ENCODE data around the gene DECR2.
A peak's percentile ranks its signal among the peaks of the same experiment; 100 is the strongest.

Gene DECR2

DNA sequence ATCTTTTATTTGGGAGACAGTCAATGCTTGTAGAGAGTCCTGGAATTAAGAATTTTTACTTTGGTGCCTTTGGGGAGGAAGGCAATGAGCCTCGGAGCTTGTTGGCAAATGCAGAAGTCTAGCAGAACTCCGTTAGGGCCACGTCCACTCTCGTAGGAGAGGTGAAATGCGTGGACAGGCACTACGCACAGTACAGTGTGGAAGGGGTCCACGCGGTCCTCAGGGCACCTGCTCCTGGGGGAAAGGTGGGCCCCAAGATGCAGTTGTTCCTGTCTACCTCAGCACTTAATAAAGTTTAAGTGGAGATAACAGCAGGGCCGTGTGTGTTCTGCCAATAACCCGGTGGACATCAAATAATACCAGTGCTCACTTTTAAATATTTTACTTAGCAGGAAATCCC is 25.6 kb downstream of the DECR2 start:
- TF ChIP-seq, protein P1, sequence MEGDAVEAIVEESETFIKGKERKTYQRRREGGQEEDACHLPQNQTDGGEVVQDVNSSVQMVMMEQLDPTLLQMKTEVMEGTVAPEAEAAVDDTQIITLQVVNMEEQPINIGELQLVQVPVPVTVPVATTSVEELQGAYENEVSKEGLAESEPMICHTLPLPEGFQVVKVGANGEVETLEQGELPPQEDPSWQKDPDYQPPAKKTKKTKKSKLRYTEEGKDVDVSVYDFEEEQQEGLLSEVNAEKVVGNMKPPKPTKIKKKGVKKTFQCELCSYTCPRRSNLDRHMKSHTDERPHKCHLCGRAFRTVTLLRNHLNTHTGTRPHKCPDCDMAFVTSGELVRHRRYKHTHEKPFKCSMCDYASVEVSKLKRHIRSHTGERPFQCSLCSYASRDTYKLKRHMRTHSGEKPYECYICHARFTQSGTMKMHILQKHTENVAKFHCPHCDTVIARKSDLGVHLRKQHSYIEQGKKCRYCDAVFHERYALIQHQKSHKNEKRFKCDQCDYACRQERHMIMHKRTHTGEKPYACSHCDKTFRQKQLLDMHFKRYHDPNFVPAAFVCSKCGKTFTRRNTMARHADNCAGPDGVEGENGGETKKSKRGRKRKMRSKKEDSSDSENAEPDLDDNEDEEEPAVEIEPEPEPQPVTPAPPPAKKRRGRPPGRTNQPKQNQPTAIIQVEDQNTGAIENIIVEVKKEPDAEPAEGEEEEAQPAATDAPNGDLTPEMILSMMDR (IDR thresholded peaks at IDR 0.05; ENCODE audit: control insufficient read depth, insufficient read depth, low read depth, low read length, missing control alignments), result no peak
- no peak for DNase-seq (ENCODE audit: low read depth)
- H3K4me3 ChIP-seq (ENCODE audit: control insufficient read depth, low read depth, low read length), result peak overlapping the region; percentile 74

DNA sequence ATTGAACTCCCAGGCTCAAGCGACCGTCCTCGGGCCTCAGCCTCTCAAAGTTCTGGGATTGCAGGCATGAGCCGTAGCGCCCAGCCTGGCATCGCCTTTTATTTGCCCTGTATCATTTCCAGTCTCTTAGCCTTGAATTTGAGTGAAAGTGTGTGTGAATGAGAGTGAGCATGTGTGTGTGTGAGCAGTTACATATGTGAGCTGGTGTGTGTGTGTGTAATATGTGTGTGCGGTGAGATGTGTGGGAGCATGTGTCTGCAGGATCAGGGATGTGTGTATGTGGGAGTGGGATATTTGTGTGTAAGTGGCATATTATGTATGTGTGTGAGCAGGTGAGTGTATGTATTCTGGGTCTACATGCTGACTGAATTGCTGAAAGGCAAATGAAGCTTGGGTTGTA is 29.2 kb downstream of the DECR2 start:
- no peak overlapping the region for H3K4me3 ChIP-seq (ENCODE audit: control insufficient read depth, low read depth, low read length)
- no peak for DNase-seq (ENCODE audit: low read depth)

DNA sequence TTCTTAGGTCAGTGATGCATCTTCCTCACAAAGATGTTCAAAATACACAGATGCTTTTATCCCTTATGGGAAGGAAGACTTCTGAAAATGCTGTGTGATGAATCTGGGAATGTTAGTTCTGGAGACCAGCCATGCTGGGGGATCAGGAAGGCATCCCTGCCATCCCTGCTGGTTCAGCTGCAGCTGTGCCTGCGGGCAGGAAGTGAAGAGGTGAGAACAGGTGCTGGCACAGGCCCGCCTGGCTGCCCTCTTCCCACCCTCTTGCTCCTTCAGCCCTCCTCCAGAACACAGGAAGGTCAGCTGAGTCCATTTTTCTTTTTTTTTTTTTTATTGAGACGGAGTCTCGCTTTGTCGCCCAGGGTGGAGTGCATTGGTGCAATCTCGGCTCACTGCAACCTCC is 38.9 kb downstream of the DECR2 start:
- no peak overlapping the region for H3K4me3 ChIP-seq (ENCODE audit: control insufficient read depth, low read depth, low read length)
- TF ChIP-seq, protein P1 (IDR thresholded peaks at IDR 0.05; ENCODE audit: control insufficient read depth, insufficient read depth, low read depth, low read length, missing control alignments), result no peak
- no peak for DNase-seq (ENCODE audit: low read depth)

More for the DNA sequence above, 29.2 kb downstream of the DECR2 start:
- TF ChIP-seq, protein P1 (IDR thresholded peaks at IDR 0.05; ENCODE audit: control insufficient read depth, insufficient read depth, low read depth, low read length, missing control alignments), result no peak

DNA sequence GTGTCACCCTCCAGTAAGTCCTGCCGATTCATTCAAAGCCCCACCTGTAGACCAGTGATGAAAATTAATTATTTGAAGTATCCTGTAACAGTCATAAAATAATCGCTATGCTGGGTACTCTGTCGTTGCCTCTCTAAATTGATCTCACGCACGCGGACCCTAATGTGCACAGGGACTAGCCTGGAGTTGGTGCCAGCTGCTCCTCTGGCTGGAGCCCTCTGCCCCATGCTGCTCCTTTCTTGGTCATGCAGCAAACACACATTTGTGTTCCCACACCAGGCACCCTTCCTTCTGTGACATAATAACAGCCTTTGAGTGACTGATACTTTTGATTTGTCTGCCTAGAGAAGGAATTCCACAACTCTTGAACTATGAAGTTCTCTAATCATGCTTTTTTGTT is 39.8 kb downstream of the DECR2 start:
- no peak for DNase-seq (ENCODE audit: low read depth)
- no peak overlapping the region for H3K4me3 ChIP-seq (ENCODE audit: control insufficient read depth, low read depth, low read length)
- TF ChIP-seq, protein P1 (IDR thresholded peaks at IDR 0.05; ENCODE audit: control insufficient read depth, insufficient read depth, low read depth, low read length, missing control alignments), result no peak

DNA sequence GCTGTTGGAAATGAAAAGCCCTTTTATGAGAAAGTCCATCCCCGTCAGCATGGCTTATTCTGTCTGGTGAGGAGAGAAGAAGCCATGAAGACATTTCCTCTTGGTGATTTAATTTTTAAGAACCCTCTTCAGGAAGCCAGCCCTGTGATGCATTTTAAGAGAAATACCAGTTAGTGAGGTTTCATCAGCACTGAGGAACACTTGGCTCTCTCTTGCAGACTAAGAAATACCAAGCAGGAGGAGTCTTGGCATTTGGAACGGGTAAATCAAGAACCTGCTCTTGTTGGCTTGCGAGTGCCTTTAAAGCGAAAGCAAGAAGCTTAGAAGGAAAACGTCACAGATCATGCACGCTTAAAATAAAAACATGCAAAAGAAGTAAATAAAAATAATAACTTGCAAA is 41.3 kb downstream of the DECR2 start:
- TF ChIP-seq, protein P1 (IDR thresholded peaks at IDR 0.05; ENCODE audit: control insufficient read depth, insufficient read depth, low read depth, low read length, missing control alignments), result no peak
- H3K4me3 ChIP-seq (ENCODE audit: control insufficient read depth, low read depth, low read length), result no peak overlapping the region
- no peak for DNase-seq (ENCODE audit: low read depth)

DNA sequence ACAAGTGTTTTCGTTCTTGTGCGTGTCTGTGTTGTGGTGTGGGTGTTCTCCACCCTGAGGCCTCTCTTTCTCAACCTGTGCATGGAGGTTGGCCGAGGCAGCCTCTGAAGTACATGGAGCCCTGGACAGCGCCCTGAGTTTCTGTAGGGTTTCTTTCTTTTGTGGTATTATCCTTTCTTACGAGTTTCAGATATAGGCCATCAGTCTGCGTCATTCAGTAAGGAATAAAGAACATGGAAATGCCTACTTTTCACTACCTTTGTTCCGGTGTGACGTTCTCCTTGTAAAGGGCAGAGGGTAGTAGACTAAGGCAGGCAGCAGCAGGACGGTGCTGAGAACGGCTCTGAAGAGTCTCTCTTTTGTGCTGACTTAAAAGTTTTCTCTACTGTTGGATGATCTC is 42.3 kb downstream of the DECR2 start:
- no peak overlapping the region for H3K4me3 ChIP-seq (ENCODE audit: control insufficient read depth, low read depth, low read length)
- TF ChIP-seq, protein P1 (IDR thresholded peaks at IDR 0.05; ENCODE audit: control insufficient read depth, insufficient read depth, low read depth, low read length, missing control alignments), result no peak
- no peak for DNase-seq (ENCODE audit: low read depth)

DNA sequence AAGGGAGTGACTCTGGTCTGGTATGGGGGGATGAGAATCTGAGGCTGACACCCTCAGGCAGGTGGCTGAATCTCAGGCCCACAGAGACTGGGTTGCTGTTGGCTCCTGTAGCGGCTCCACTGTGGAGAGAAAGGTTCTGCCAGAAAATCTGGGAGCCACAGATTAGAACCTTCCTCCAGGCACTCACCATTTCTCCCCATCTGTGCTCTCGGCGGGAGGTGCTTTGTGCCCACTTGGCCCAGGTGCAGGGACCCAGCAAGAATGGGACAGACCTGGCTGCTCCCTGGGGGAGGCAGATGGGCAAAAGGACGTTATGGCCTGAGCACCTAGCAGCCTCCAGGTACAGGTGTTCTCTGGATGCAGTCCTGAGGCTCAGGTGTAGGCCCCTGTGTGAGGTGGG is 43.9 kb downstream of the DECR2 start:
- no peak for DNase-seq (ENCODE audit: low read depth)
- H3K4me3 ChIP-seq (ENCODE audit: control insufficient read depth, low read depth, low read length), result no peak overlapping the region
- TF ChIP-seq, protein P1 (IDR thresholded peaks at IDR 0.05; ENCODE audit: control insufficient read depth, insufficient read depth, low read depth, low read length, missing control alignments), result no peak
